DOHH2 (cell line): ENCODE results near the gene PLA1A.

ENCODE experiments used
- H3F3A ChIP-seq: fragments of 200-600 bp; sonication (generic), shearing (Covaris generic); 2 replicates; pipeline ENCODE4 v1.6.0; 2016; ENCODE audit warnings: antibody characterized with exemption, mild to moderate bottlenecking; ENCODE audit not compliant: control insufficient read depth, insufficient read depth
- H3K27ac ChIP-seq: fragments of 200-600 bp; sonication (generic); 2 replicates; pipeline ENCODE4 v1.5.1; 2014; ENCODE audit warnings: low read depth, mild to moderate bottlenecking, low read length, moderate library complexity
- H3K27me3 ChIP-seq: fragments of 200-600 bp; sonication (generic); 2 replicates; pipeline ENCODE4 v1.6.1; 2014; ENCODE audit warnings: mild to moderate bottlenecking, low read length, mixed read lengths; ENCODE audit not compliant: control insufficient read depth
- H3K36me3 ChIP-seq: fragments of 200-600 bp; sonication (generic); 2 replicates; pipeline ENCODE4 v1.6.1; 2014; ENCODE audit warnings: mild to moderate bottlenecking, low read length, moderate library complexity, mixed read lengths; ENCODE audit not compliant: control insufficient read depth
- H3K4me1 ChIP-seq: fragments of 200-600 bp; sonication (generic); 2 replicates; pipeline ENCODE4 v1.6.1; 2014; ENCODE audit warnings: mild to moderate bottlenecking, low read length, mixed read lengths; ENCODE audit not compliant: control insufficient read depth
- H3K4me2 ChIP-seq: fragments of 200-600 bp; sonication (generic); 2 replicates; pipeline ENCODE4 v1.6.0; 2014; ENCODE audit warnings: mild to moderate bottlenecking, low read length, moderate library complexity
- H3K4me3 ChIP-seq: fragments of 200-600 bp; sonication (generic); 2 replicates; pipeline ENCODE4 v1.5.1; 2014; ENCODE audit warnings: mild to moderate bottlenecking, low read length, mixed read lengths
- H3K79me2 ChIP-seq: fragments of 200-600 bp; sonication (generic); 2 replicates; pipeline ENCODE4 v1.6.1; 2014; ENCODE audit warnings: mild to moderate bottlenecking, low read length, mixed read lengths; ENCODE audit not compliant: control insufficient read depth
- H3K9me2 ChIP-seq: fragments of 200-600 bp; sonication (generic); replicated peaks from 2 replicates; pipeline ENCODE4 v1.6.1; 2014; ENCODE audit warnings: mild to moderate bottlenecking, low read length, mixed read lengths; ENCODE audit not compliant: control insufficient read depth
- H3K9me3 ChIP-seq: fragments of 200-600 bp; sonication (generic); 2 replicates; pipeline ENCODE4 v1.6.1; 2014; ENCODE audit warnings: antibody characterized with exemption, low read length, mixed read lengths; ENCODE audit not compliant: control insufficient read depth, insufficient read depth
- H4K20me1 ChIP-seq: fragments of 200-600 bp; sonication (generic); 2 replicates; pipeline ENCODE4 v1.6.0; 2014; ENCODE audit warnings: low read depth, mild to moderate bottlenecking, antibody characterized with exemption, low read length, moderate library complexity; ENCODE audit not compliant: control insufficient read depth, insufficient read depth
- EZH2phosphoT487 ChIP-seq: fragments of 200-600 bp; sonication (generic); IDR thresholded peaks from 2 replicates; pipeline ENCODE4 v1.6.1; 2017; ENCODE audit warnings: borderline replicate concordance, mild to moderate bottlenecking, antibody characterized with exemption, low read length, moderate library complexity, mixed read lengths
- TF ChIP-seq, protein P1 (sequence below): fragments of 200-600 bp; sonication (generic); IDR thresholded peaks from one replicate; pipeline ENCODE4 v1.5.1; 2014; ENCODE audit warnings: antibody characterized with exemption, mild to moderate bottlenecking, low read depth, low read length; ENCODE audit not compliant: poor library complexity, severe bottlenecking

PLA1A gene

DNA sequence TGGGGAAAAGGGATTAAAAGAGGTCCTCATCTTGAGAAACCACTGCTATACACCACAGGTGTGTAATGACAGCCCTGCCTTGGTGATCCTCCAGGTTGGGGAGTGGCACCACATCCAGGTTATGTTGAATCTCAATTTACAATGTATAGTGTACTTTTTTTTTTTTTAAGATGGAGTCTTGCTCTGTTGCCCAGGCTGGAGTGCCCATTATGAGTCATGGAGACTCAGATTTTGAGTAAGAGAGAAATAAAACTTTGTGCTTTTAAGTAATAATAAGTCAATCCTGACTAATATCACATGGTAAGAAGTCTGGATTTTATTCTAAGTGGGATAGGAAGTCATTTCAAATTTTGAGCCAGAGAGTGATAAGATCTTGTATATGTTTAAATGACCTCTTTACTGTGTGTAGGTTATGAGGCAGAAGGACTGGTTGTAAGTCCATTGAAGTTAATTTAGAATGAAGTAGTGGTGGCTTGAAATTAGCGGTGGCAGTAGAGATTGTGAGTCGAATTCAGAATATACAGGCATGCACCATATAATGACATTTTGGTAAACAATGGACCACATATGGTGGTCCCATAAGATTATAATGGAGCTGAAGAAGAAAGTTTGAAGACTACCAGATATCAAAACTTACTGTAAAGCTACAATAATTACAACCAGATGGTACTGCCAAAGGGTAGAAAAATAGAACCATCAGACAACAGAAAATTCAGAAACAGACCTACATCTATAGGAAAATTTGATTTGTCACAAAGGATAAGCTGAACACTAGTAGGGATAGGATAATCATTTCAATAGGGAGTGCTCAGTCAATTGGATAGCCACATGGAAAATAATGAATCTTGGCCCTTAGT, 42.0 kb downstream of the PLA1A start:
- Histone ChIP-seq H3K4me3 (no peak overlapping the region), H3K4me1 (peaks cover 13% of the 10 kb centered on the region), H4K20me1 (no peaks in the 10 kb centered on the region), H3K79me2 (no peaks in the 10 kb centered on the region), H3K9me2 (no peaks in the 10 kb centered on the region), H3K27ac (no peak overlapping the region), H3K4me2 (no peak overlapping the region), H3K9me3 (no peaks in the 10 kb centered on the region), H3K36me3 (no peaks in the 10 kb centered on the region), H3F3A (no peaks in the 10 kb centered on the region), H3K27me3 (no peaks in the 10 kb centered on the region)
- TF ChIP-seq, protein P1, sequence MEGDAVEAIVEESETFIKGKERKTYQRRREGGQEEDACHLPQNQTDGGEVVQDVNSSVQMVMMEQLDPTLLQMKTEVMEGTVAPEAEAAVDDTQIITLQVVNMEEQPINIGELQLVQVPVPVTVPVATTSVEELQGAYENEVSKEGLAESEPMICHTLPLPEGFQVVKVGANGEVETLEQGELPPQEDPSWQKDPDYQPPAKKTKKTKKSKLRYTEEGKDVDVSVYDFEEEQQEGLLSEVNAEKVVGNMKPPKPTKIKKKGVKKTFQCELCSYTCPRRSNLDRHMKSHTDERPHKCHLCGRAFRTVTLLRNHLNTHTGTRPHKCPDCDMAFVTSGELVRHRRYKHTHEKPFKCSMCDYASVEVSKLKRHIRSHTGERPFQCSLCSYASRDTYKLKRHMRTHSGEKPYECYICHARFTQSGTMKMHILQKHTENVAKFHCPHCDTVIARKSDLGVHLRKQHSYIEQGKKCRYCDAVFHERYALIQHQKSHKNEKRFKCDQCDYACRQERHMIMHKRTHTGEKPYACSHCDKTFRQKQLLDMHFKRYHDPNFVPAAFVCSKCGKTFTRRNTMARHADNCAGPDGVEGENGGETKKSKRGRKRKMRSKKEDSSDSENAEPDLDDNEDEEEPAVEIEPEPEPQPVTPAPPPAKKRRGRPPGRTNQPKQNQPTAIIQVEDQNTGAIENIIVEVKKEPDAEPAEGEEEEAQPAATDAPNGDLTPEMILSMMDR, result no peak
- TF ChIP-seq EZH2phosphoT487, result no peak

DNA sequence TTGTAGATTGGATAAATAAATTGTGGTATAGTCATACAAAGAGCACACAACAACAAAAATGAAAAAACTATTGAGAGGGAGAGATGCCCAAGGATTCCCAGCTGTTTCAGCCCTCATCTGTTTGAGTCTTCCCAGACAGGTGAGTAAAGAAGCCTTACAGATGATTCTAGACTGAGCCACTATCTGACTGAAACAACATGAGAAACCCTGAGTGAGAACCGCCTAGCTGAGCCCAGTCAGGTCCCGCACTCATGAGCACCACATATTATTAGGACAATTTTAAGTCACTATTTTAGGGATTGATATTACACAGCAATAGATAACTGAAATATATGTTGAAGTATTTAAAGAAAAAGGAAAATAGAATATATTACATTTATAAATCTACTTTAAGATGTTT, 43.7 kb downstream of the PLA1A start:
- Histone ChIP-seq H3K4me1 (peaks cover 13% of the 10 kb centered on the region), H3K27me3 (no peaks in the 10 kb centered on the region), H3K27ac (no peak overlapping the region), H3K9me3 (no peaks in the 10 kb centered on the region), H3F3A (no peaks in the 10 kb centered on the region), H3K36me3 (no peaks in the 10 kb centered on the region), H3K9me2 (no peaks in the 10 kb centered on the region), H3K4me3 (no peak overlapping the region), H3K79me2 (no peaks in the 10 kb centered on the region), H3K4me2 (no peak overlapping the region), H4K20me1 (no peaks in the 10 kb centered on the region)
- TF ChIP-seq, protein P1, result no peak
- TF ChIP-seq EZH2phosphoT487, result no peak

DNA sequence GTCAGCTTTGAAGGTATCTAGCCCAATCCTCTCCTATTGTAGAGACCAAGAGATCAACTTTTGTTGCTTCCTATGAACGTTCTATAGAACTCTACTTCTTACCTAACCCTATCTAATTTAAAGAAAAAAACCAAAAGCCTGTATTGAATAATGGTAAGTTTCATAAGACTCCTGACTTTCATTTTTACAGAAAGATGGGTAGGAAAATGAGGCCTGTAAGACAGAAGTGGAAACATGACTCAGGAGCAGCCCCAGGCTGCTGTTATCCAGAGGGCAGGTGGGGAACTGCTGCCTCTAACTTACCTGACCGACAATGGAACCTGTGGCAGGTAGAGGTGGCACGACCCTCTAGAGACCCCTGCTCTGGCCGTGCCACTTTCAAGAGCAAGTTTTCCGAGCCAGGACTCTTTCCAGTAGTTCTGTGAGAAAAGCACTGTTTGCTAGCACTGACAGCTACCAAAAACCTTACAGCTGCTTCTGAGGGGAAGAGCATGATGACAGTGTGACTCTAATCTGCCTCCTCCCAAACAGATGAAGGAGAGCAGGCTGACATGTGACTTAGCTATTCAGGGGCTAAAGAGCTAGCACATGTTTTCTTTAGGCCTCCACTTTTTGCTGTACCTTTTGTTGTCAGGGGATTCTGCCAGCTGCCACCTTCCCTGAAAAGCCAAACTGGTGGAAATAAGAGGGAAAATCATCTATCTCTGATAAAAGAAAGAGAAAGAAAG, 45.2 kb downstream of the PLA1A start:
- H3K27ac ChIP-seq, result no peak overlapping the region

More for the DNA sequence above, 45.2 kb downstream of the PLA1A start:
- Histone ChIP-seq H3K4me2 (no peak overlapping the region), H4K20me1 (no peaks in the 10 kb centered on the region), H3K4me1 (peaks cover 12% of the 10 kb centered on the region), H3K27me3 (no peaks in the 10 kb centered on the region), H3K9me2 (no peaks in the 10 kb centered on the region), H3K4me3 (no peak overlapping the region), H3K36me3 (no peaks in the 10 kb centered on the region), H3K79me2 (no peaks in the 10 kb centered on the region), H3F3A (no peaks in the 10 kb centered on the region), H3K9me3 (no peaks in the 10 kb centered on the region)
- TF ChIP-seq EZH2phosphoT487, result no peak
- TF ChIP-seq, protein P1, result no peak
